IMR-90 (cell line): ENCODE measurements around the gene CDH23. TPM values are rescaled to one million over a fixed set of nuclear protein-coding genes. Genes with fewer than 3 reads are reported as not detected.
A peak's percentile ranks its signal among the peaks of the same experiment; 100 is the strongest.

Experiments
- ATAC-seq: fragments of 200-7000 bp; cut with Tn5 transposase; 2 replicates; pipeline ENCODE4 v1.9.1; 2020; ENCODE audit warnings: low read depth, mild to moderate bottlenecking, moderate library complexity
- BruUV-seq: library from RNA; stranded (reverse); fragments of 400-500 nt; replicated peaks from 2 replicates; lab custom pipeline; 2021; lab: Mats Ljungman, UMichigan
- CTCF ChIA-PET: fragments of 300-600 bp; formaldehyde crosslinking; extraction: SDS; loops from one replicate; lab custom pipeline; 2021; ENCODE audit warnings: antibody characterized with exemption; lab: Yijun Ruan, JAX
- POLR2A ChIA-PET: fragments of 300-600 bp; sonication (Branson Sonifier 250); formaldehyde crosslinking; loops from one replicate; lab custom pipeline; 2022; ENCODE audit warnings: antibody characterized with exemption; ENCODE audit not compliant: unreplicated experiment; lab: Charles Lee
- DNase-seq: peaks from one replicate; pipeline ENCODE4 v3.0.0; 2013
- H2AFZ ChIP-seq: replicated peaks from 2 replicates; pipeline ENCODE3; 2013; ENCODE audit warnings: low read length, mild to moderate bottlenecking; ENCODE audit not compliant: poor library complexity
- H2AK5ac ChIP-seq: 2 replicates; pipeline ENCODE4 v1.6.1; 2013; ENCODE audit warnings: low read depth, low read length, inconsistent platforms
- H2AK9ac ChIP-seq: replicated peaks from 2 replicates; pipeline ENCODE3; 2013; ENCODE audit warnings: mild to moderate bottlenecking, low read depth, low read length, moderate library complexity; ENCODE audit not compliant: poor library complexity
- H2BK120ac ChIP-seq: 2 replicates; pipeline ENCODE4 v1.6.1; 2013; ENCODE audit warnings: low read depth, low read length, inconsistent platforms
- H2BK15ac ChIP-seq: 3 replicates; pipeline ENCODE4 v1.6.1; 2013; ENCODE audit warnings: low read depth, low read length, inconsistent platforms
- H2BK20ac ChIP-seq: 2 replicates; pipeline ENCODE4 v1.6.1; 2013; ENCODE audit warnings: low read depth, mild to moderate bottlenecking, inconsistent platforms, low read length, moderate library complexity
- H2BK5ac ChIP-seq: 2 replicates; pipeline ENCODE4 v1.6.1; 2013; ENCODE audit warnings: mild to moderate bottlenecking, low read depth, low read length, inconsistent platforms; ENCODE audit not compliant: poor library complexity, severe bottlenecking
- H3K14ac ChIP-seq: replicated peaks from 2 replicates; pipeline ENCODE4 v1.6.1; 2013; ENCODE audit warnings: low read depth, low read length, inconsistent platforms
- H3K18ac ChIP-seq: 2 replicates; pipeline ENCODE4 v1.6.1; 2013; ENCODE audit warnings: low read depth, low read length, control low read depth
- H3K23ac ChIP-seq: 2 replicates; pipeline ENCODE4 v1.6.1; 2013; ENCODE audit warnings: low read depth, low read length, inconsistent platforms
- H3K27ac ChIP-seq: 2 replicates; pipeline ENCODE4 v1.5.1; 2013; ENCODE audit warnings: mild to moderate bottlenecking, control low read depth, low read length; ENCODE audit not compliant: insufficient read depth
- H3K27me3 ChIP-seq: 2 replicates; pipeline ENCODE4 v1.6.1; 2013; ENCODE audit warnings: low read length; ENCODE audit not compliant: control insufficient read depth, insufficient read depth
- H3K36me3 ChIP-seq: 2 replicates; pipeline ENCODE4 v1.6.1; 2013; ENCODE audit warnings: low read length, mixed read lengths; ENCODE audit not compliant: control insufficient read depth, insufficient read depth
- H3K4ac ChIP-seq: 2 replicates; pipeline ENCODE4 v1.6.1; 2013; ENCODE audit warnings: low read depth, low read length, inconsistent platforms
- H3K4me1 ChIP-seq: 2 replicates; pipeline ENCODE4 v1.6.1; 2013; ENCODE audit warnings: low read length, mixed read lengths; ENCODE audit not compliant: control insufficient read depth, insufficient read depth
- H3K4me2 ChIP-seq: 2 replicates; pipeline ENCODE4 v1.6.1; 2013; ENCODE audit warnings: low read depth, mild to moderate bottlenecking, control low read depth, low read length, moderate library complexity
- H3K4me3 ChIP-seq: 2 replicates; pipeline ENCODE4 v1.5.1; 2013; ENCODE audit warnings: low read depth, mild to moderate bottlenecking, control low read depth, low read length, moderate library complexity; ENCODE audit not compliant: insufficient read depth
- H3K56ac ChIP-seq: 2 replicates; pipeline ENCODE4 v1.6.1; 2013; ENCODE audit warnings: low read length, inconsistent platforms; ENCODE audit not compliant: insufficient read depth; ENCODE audit errors: extremely low read depth
- H3K79me1 ChIP-seq, 2 experiments: 2 replicates each; pipeline ENCODE4 v1.6.1; 2013; ENCODE audit warnings: low read length in 2 of 2, inconsistent platforms in 1 of 2, low read depth in 1 of 2
- H3K9ac ChIP-seq: 2 replicates; pipeline ENCODE4 v1.6.1; 2013; ENCODE audit warnings: low read depth, low read length, control low read depth
- H3K9me1 ChIP-seq: 2 replicates; pipeline ENCODE4 v1.6.1; 2013; ENCODE audit warnings: low read length, inconsistent platforms; ENCODE audit not compliant: insufficient read depth
- H3K9me3 ChIP-seq: 2 replicates; pipeline ENCODE4 v1.6.1; 2013; ENCODE audit warnings: low read length; ENCODE audit not compliant: control insufficient read depth, insufficient read depth
- H4K20me1 ChIP-seq: 2 replicates; pipeline ENCODE4 v1.6.1; 2013; ENCODE audit warnings: low read length, inconsistent platforms; ENCODE audit not compliant: insufficient read depth
- H4K5ac ChIP-seq: 2 replicates; pipeline ENCODE4 v1.6.1; 2013; ENCODE audit warnings: mild to moderate bottlenecking, low read depth, low read length, control low read depth
- H4K8ac ChIP-seq, 2 experiments: 2 replicates each; pipeline ENCODE4 v1.6.1; 2013; ENCODE audit warnings: low read depth in 2 of 2, low read length in 2 of 2, control low read depth in 1 of 2, inconsistent platforms in 1 of 2
- H4K91ac ChIP-seq: 2 replicates; pipeline ENCODE4 v1.6.1; 2013; ENCODE audit warnings: low read depth, low read length, inconsistent platforms; ENCODE audit not compliant: insufficient read depth
- CEBPB ChIP-seq: IDR thresholded peaks from 2 replicates; pipeline ENCODE4 v1.6.1; 2012; ENCODE audit warnings: low read depth, low read length, improper control_type of control experiment
- SMC3 ChIP-seq: fragments of 150-350 bp; IDR thresholded peaks from 2 replicates; pipeline ENCODE4 v1.6.1; 2016; ENCODE audit warnings: low read depth, mild to moderate bottlenecking, antibody characterized with exemption, low read length, moderate library complexity
- WGBS, 2 experiments: methylation state at CpG; one replicate each; pipeline versions ENCODE4 v1.1.5 to v1.1.7; 2013; ENCODE audit warnings: missing lambda C conversion rate in 2 of 2; ENCODE audit not compliant: insufficient read length in 1 of 2; ENCODE audit errors: extremely low coverage in 2 of 2; 5-methylcytosine and 5-hydroxymethylcytosine counted together
- dilution Hi-C: fragments of 300-500 bp; cut with HindIII; formaldehyde crosslinking; loops from one replicate; pipeline ENCODE4 v1.14.3; 2018; ENCODE audit warnings: low sequenced_read_pairs; ENCODE audit not compliant: unreplicated experiment
- in situ Hi-C: fragments of 300-500 bp; cut with MboI; formaldehyde crosslinking; loops from 3 replicates; pipeline ENCODE4 v1.14.3; 2019; ENCODE audit warnings: low sequenced_read_pairs, inconsistent platforms, mixed read lengths
- intact Hi-C: fragments of 100-400 bp; cut with micrococcal nuclease; formaldehyde crosslinking; loops from 2 replicates; pipeline ENCODE4 v1.10.0; 2022
- polyA plus RNA-seq, 3 experiments: library from polyadenylated mRNA; depleted of rRNA; stranded (reverse); fragments of >200 nt; gene quantifications; 2 replicates each; pipeline ENCODE4 v1.2.3, GENCODE V29; 2012; ENCODE audit warnings: low replicate concordance in 1 of 3
- total RNA-seq: library from RNA; depleted of rRNA; stranded (reverse); fragments of >200 nt; gene quantifications from 2 replicates; pipeline ENCODE4 v1.2.3, GENCODE V29; 2012

Gene CDH23
- total and polyA plus RNA-seq, 2 of the 4 experiments (the other 2 are of a cell fraction), result under 0.01 to 0.03 TPM

DNA sequence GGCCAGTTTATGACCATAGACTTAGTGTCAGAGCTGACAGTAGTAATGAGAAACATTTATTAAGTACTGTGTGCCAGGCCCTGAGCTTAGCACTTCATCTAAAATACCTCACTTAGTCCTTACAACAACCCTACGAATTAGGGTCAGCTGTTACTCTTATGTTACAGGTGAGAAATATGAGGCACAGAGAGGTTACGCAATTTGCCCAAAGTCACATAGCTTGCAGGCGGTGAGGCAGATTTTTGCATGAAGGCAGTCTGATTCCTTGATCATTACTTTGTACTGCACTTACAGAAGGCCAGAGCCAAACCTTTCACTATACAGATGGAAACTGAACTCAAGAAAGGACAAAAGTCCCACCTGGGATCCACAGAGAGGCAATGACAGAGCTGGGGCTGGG lies 10.2 kb downstream of the CDH23 start:
- no peak for DNase-seq
- Histone ChIP-seq H3K36me3 (no peaks in the 10 kb centered on the region), H3K9me3 (peaks cover 2% of the 10 kb centered on the region; the same call in 1 of the 2 replicates), H2BK20ac (no peak overlapping the region), H3K27me3 (peaks cover 40% of the 10 kb centered on the region), H2BK15ac (no peak overlapping the region), H3K4me1 (no peaks in the 10 kb centered on the region), H3K9me1 (no peaks in the 10 kb centered on the region; the same call in 1 of the 2 replicates), H3K4me3 (no peak overlapping the region), H4K5ac (no peak overlapping the region), H3K14ac (no peak overlapping the region), H2AFZ (no peak overlapping the region), H2AK5ac (no peak overlapping the region), H2BK5ac (no peak overlapping the region), H4K20me1 (no peaks in the 10 kb centered on the region), H2BK120ac (no peak overlapping the region), H3K18ac (no peak overlapping the region), H3K27ac (no peak overlapping the region), H2AK9ac (no peak overlapping the region), H3K56ac (no peak overlapping the region), H4K91ac (no peak overlapping the region), H3K23ac (no peak overlapping the region), H3K4ac (no peak overlapping the region), H3K4me2 (no peak overlapping the region), H3K79me1 (no peaks in the 10 kb centered on the region), H4K8ac (no peak overlapping the region), H3K9ac (no peak overlapping the region)
- ChIA-PET POLR2A (no interaction called here), CTCF (no interaction called here)
- intact Hi-C loops, result no loop called here
- in situ Hi-C loops, result no loop called here
- TF ChIP-seq SMC3 (no peak), CEBPB (peak; percentile 70)
- BruUV-seq, result no TSS peak
- WGBS, 2 experiments, result 100% methylated on average over 1 of the region's 3 CpGs; no CpG with 5 or more reads in 1 of the 2 experiments
- dilution Hi-C loops, result no loop called here
- ATAC-seq, result no peak
